DMS53 treated with DMSO at 0.1 percent for 48 hours (cell line): Measurements from ENCODE around the gene SPRED3.

Experiments
- DNase-seq: peaks from one replicate; lab custom pipeline; 2025; ENCODE audit not compliant: unreplicated experiment; lab: John Stamatoyannopoulos, UW

SPRED3 gene

DNA sequence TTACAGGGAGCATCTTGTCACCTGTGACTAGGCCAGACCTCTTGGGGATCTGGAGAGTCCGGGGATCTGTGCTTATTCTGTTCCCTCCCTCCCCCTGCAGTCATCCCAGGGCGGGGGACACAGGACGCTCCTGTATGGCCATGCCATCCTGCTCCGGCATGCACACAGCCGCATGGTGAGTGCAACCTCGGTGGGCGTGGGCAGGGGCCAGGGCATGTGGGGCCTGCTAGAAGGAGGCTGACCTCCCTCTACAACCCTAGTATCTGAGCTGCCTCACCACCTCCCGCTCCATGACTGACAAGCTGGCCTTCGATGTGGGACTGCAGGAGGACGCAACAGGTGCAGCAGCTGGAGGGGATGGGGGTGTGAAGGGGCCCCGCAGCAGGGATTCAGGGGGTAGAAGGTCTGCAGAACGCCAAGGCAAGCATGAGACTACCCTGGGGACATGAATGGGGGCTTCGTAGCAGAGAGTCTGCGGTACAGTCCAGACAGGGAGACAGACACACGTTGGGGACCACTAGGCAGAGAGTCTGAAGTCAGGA lies 55.0 kb downstream of the SPRED3 start:
- DNase-seq = no peak

DNA sequence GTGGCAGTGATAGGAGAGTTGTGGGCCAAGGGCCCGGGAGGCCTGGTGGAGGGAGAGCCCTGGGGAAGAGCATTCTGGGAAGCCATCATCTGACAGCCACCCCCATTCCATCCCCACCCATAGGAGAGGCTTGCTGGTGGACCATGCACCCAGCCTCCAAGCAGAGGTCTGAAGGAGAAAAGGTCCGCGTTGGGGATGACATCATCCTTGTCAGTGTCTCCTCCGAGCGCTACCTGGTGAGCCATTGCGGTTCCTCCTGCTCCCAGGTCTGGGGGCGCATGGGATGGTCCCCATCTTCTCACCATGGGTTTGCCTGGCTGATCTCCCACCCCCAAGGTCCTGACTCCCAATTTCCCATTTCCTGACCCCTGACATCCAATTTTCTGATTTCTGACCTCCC lies 55.5 kb downstream of the SPRED3 start:
- no peak for DNase-seq

DNA sequence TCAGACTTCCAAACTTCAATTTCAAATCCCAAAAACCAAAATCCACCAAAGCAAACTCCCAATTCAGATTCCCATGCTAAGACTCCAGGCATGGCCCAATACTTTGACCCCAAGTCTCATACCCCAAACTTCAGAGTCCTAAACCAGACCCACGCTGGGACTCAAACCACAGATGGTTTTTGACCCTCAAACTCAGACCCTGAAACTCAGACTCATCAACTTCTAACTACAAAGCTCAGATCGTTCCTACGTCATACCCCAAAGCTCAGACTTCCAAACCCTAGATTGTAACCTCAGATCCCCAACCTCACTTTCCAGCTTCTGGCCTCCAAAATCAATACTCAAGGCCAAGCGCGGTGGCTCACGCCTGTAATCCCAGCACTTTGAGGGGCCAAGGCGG lies 56.9 kb downstream of the SPRED3 start:
- DNase-seq = no peak

DNA sequence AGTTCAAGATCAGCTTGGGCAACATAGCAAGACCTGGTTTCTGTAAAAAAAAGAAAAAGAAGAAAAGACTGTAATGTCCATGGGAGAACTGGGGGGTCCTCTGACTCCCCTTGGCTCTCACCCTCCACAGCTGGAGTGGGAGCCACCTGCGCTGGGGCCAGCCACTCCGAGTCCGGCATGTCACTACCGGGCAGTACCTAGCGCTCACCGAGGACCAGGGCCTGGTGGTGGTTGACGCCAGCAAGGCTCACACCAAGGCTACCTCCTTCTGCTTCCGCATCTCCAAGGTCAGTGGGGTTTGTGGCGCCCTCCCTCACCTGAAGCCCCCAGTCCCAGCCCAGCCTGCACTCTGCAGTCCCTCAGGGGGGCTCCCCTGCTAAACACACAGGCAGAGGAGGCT lies 59.7 kb downstream of the SPRED3 start:
- no peak for DNase-seq
